ENCODE measurements around the gene SAE1.

The SAE1 gene

GRCh38 chr19:47111006-47111621 lies 19.5 kb upstream of the SAE1 start:
- Histone ChIP-seq H3K9me3 (ENCODE audit: control insufficient read depth, insufficient read depth, low read length) (no peaks in the 10 kb centered on the region), H3K9ac (ENCODE audit: low read depth, low read length) (peak overlapping the region; percentile 90), H3K4me1 (ENCODE audit: insufficient read depth, low read length) (peaks cover 46% of the 10 kb centered on the region), H3K36me3 (ENCODE audit: insufficient read depth, low read length) (peaks cover 7% of the 10 kb centered on the region; the same call in 1 of the 2 replicates)

DNA sequence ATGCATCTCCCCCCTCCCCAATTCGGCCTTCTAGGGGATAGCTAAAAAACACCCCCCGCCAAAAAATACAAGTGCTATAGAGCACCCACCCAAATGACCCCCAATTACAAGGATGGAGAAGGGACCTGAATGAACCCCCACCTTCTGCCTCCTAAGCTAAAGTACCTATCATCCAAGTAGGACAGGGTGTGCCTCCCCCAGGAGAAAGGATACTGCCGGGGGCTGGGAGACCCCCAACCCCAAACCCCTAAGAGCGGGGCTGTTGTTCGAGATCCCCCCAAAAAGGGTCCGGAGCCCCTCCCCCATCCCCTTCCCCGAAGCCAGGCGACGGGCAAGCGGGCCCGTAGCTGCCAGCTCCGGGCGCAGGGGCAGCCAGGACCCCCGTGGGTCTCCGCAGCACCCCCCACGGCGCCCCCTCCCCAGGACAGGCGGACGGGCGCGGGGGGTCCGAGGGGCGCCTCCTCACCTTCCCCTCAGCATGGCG lies 18.9 kb upstream of the SAE1 start:
- H3K9me3 ChIP-seq (ENCODE audit: control insufficient read depth, insufficient read depth, low read length) = no peaks in the 10 kb centered on the region
- peaks cover 7% of the 10 kb centered on the region; the same call in 1 of the 2 replicates for H3K36me3 ChIP-seq (ENCODE audit: insufficient read depth, low read length)
- H3K9ac ChIP-seq (ENCODE audit: low read depth, low read length) = peak overlapping the region; percentile 90
- H3K4me1 ChIP-seq (ENCODE audit: insufficient read depth, low read length) = peaks cover 41% of the 10 kb centered on the region

DNA sequence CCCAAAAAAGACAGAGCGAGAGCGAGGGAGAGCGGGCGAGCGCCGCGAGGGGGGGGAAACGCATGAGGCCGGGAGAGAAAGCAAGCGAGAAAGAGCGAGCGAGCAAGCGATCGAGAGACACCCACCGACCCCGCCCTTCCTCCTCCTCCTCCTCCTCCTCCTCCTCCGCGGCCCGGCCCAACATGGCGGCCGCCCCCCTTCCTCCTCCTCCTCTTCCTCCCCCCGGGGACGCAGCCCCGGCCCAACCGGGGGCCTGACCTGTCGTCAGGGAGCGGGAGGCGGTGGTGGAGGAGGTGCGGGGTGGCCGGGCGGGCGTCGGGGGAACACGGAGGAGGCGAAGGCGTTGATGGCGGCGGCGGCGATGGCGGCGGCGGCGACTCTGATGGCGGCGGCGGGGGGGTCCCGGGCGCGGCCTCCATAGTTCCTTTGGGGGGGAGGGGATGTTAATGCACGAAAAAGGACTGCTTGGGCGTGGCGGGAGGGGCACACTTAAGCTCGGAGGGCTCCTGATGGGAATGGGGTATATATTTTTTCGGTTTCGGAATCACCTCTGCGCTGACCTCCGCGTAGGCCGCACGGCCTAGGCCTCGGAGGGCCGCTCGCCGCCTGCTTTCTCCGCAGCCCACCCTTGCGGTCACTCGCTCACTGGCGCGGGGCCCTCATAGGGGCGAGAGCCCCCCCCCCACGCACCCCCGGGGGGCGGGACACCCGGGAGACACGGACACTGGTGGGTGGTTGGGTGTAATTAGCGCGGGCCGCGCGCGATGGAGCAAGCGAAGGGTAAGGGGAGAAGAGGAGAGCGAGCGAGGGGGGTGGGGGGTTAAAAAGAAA lies 18.3 kb upstream of the SAE1 start:
- Histone ChIP-seq H3K9me3 (ENCODE audit: control insufficient read depth, insufficient read depth, low read length) (no peaks in the 10 kb centered on the region), H3K36me3 (ENCODE audit: insufficient read depth, low read length) (peaks cover 7% of the 10 kb centered on the region; the same call in 1 of the 2 replicates), H3K9ac (ENCODE audit: low read depth, low read length) (peak overlapping the region; percentile 90), H3K4me1 (ENCODE audit: insufficient read depth, low read length) (peaks cover 34% of the 10 kb centered on the region)

GRCh38 chr19:47112997-47113849 lies 17.4 kb upstream of the SAE1 start, which contains the start of gene ZC3H4:
ZC3H4 (minus strand) TSS chr19:47113776; CDS start chr19:47112584, 1,192 bp downstream.
- Histone ChIP-seq H3K9me3 (ENCODE audit: control insufficient read depth, insufficient read depth, low read length) (no peaks in the 10 kb centered on the region), H3K9ac (ENCODE audit: low read depth, low read length) (peak within 1 kb of the TSS; percentile 90), H3K36me3 (ENCODE audit: insufficient read depth, low read length) (peaks cover 7% of the 10 kb centered on the region; the same call in 1 of the 2 replicates), H3K4me1 (ENCODE audit: insufficient read depth, low read length) (peaks cover 26% of the 10 kb centered on the region)

DNA sequence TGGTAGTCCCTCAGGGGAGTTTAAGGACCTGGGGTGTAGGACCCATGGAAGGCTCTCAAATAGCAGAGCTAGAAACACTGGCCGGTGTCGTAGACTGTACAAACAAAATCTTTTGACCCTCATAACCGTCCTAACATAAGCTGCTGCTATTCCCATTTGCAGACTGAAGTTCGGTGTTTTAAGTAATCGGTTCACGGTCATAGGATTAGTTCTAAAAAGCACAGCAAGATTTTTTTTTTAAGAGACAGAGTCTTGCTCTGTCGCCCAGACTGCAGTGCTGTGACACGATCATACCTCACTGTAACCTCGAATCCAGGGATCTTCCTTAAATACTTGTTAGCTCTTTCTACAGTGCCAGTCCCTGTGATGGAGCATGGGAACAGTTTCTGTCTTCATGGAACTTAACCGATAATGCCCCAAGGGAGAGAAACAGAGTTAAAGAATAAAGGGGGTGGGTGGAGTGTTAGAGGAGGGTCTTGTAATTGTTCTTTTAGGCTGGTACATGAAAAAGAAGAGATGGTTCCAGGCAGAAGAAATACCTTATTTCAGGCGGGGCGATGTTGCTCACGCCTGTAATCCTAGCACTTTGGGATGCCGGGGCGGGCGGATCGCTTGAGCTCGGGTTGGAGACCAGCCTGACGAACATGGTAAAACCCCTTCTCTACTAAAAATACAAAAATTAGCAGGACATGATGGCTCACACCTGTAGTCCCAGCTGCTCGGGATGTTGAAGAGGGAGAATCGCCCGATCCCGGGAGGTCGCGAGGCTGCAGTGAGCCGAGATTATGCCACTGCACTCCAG lies 16.6 kb upstream of the SAE1 start:
- peak overlapping the region; percentile 90 for H3K9ac ChIP-seq (ENCODE audit: low read depth, low read length)
- peaks cover 7% of the 10 kb centered on the region; the same call in 1 of the 2 replicates for H3K36me3 ChIP-seq (ENCODE audit: insufficient read depth, low read length)
- H3K4me1 ChIP-seq (ENCODE audit: insufficient read depth, low read length) = peaks cover 17% of the 10 kb centered on the region
- H3K9me3 ChIP-seq (ENCODE audit: control insufficient read depth, insufficient read depth, low read length) = no peaks in the 10 kb centered on the region

DNA sequence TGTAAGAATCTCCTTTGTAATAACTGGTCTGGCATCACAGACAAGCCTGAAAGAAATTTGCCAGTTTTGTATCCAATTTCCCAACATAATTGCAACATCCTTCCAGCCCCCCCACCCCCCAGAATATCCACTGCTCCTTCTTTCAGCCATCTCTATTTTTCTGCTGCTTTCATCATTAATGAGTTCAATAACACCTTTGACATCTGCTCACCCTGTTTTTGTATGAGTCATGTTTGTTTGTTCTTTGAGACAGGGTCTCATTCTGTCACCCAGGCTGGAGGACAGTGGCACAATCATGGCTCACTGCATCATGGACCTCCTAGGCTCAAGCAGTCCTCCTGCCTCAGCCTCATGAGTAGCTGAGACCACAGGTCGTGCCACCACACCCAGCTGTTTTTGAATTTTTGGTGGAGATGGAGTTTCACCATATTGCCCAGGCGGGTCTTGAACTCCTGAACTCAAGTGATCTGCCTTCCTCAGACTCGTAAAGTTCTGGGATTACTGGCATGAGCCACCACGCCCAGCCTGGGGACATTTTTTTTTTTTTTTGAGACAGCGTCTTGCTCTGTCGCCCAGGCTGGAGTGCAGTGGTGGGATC lies 10.1 kb upstream of the SAE1 start:
- peaks cover 4% of the 10 kb centered on the region for H3K4me1 ChIP-seq (ENCODE audit: insufficient read depth, low read length)
- H3K9me3 ChIP-seq (ENCODE audit: control insufficient read depth, insufficient read depth, low read length) = no peaks in the 10 kb centered on the region
- H3K36me3 ChIP-seq (ENCODE audit: insufficient read depth, low read length) = no peaks in the 10 kb centered on the region
- H3K9ac ChIP-seq (ENCODE audit: low read depth, low read length) = no peak overlapping the region

DNA sequence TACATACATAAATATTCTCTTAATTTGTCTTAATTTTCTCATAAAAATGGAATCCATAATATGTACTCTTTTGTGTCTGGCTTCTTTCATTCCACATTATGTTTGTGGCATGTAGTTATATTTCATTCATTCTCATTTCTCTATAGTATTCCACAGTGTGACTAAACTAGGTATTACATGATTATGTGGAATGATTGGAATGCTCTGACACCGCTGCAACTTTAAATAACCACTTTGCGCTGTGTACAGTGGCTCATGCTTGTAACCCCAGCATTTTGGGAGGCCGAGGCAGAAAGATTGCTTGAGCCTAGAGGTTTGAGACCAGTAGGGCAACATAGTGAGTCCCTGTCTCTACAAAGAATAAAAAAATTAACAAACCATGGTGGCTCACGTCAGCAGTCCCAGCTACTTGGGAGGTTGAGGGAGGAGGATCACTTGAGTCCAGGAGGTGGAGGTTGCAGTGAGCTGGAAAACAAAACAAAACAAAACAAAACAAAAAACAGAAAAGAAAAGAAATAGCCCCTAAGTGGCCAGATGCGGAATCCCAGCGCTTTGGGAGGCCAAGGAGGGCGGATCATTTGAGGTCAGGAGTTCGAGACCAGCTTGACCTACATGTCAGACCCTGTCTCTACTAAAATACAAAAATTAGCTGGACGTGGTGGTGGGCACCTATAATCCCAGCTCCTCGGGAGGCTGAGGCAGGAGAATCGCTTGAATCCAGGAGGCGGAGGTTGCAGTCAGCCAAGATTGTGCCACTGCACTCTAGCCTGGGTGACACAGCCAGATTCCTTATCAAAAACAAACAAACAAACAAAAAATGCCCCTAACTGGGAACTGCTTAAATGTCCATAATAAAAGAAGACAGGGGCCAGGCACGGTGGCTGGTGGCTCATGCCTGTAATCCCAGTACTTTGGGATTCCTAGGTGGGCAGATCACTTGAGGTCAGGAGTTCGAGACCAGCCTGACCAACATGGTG lies 8.0 kb upstream of the SAE1 start:
- Histone ChIP-seq H3K9me3 (ENCODE audit: control insufficient read depth, insufficient read depth, low read length) (no peaks in the 10 kb centered on the region), H3K9ac (ENCODE audit: low read depth, low read length) (no peak overlapping the region), H3K4me1 (ENCODE audit: insufficient read depth, low read length) (peaks cover 4% of the 10 kb centered on the region), H3K36me3 (ENCODE audit: insufficient read depth, low read length) (no peaks in the 10 kb centered on the region)

- H3K9me3 ChIP-seq (ENCODE audit: control insufficient read depth, insufficient read depth, low read length) = no peaks in the 10 kb centered on the region
- H3K9ac ChIP-seq (ENCODE audit: low read depth, low read length) = no peak overlapping the region
- H3K4me1 ChIP-seq (ENCODE audit: insufficient read depth, low read length) = peaks cover 4% of the 10 kb centered on the region
- no peaks in the 10 kb centered on the region for H3K36me3 ChIP-seq (ENCODE audit: insufficient read depth, low read length)
Measured at GRCh38 chr19:47123406-47123805, 7.2 kb upstream of the SAE1 start.

- H3K9ac ChIP-seq (ENCODE audit: low read depth, low read length) = peak overlapping the region; percentile 3; the same call in 1 of the 2 replicates
- no peaks in the 10 kb centered on the region for H3K36me3 ChIP-seq (ENCODE audit: insufficient read depth, low read length)
- H3K4me1 ChIP-seq (ENCODE audit: insufficient read depth, low read length) = peaks cover 4% of the 10 kb centered on the region
Measured at GRCh38 chr19:47124937-47125668, 5.5 kb upstream of the SAE1 start.

DNA sequence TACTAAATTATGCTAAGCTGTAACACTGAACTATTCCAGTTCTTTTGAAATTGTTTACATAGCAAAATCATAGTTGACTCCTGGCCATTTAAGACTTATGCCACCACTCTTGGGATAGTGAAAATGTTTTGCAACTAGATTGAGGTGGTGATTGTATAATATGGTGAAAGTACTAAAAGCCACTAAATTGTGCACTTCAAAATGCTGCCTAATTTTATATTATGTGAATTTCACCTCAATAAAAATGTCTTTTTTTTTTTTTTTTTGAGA lies 5.0 kb upstream of the SAE1 start:
- H3K4me1 ChIP-seq (ENCODE audit: insufficient read depth, low read length) = peaks cover 4% of the 10 kb centered on the region
- no peak overlapping the region for H3K9ac ChIP-seq (ENCODE audit: low read depth, low read length)
- no peaks in the 10 kb centered on the region for H3K9me3 ChIP-seq (ENCODE audit: control insufficient read depth, insufficient read depth, low read length)
- no peaks in the 10 kb centered on the region for H3K36me3 ChIP-seq (ENCODE audit: insufficient read depth, low read length)

More at GRCh38 chr19:47124937-47125668, 5.5 kb upstream of the SAE1 start:
- no peaks in the 10 kb centered on the region for H3K9me3 ChIP-seq (ENCODE audit: control insufficient read depth, insufficient read depth, low read length)

DNA sequence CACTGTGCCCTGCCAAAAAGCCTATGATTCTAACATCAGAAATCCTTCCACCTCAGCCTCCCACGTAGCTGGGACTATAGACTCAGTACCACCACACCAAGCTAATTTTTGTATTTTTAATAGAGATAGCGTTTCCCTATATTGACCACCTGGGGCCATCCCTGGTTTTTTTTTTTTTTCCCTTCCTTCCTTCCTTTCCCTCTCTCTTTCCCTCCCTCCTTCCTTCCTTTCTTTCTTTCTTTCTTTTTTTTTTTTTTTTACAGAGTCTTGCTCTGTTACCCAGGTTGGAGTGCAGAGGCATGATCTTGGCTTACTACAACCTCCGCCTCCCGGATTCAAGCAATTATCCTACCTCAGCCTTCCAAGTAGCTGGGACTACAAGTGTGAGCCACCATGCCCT lies 1.1 kb upstream of the SAE1 start:
- H3K9ac ChIP-seq (ENCODE audit: low read depth, low read length) = no peak overlapping the region
- peaks cover 18% of the 10 kb centered on the region for H3K4me1 ChIP-seq (ENCODE audit: insufficient read depth, low read length)
- H3K9me3 ChIP-seq (ENCODE audit: control insufficient read depth, insufficient read depth, low read length) = no peaks in the 10 kb centered on the region
- H3K36me3 ChIP-seq (ENCODE audit: insufficient read depth, low read length) = peaks cover 13% of the 10 kb centered on the region

GRCh38 chr19:47130120-47130588 lies 481 bp upstream of the SAE1 start:
- H3K9me3 ChIP-seq (ENCODE audit: control insufficient read depth, insufficient read depth, low read length) = no peaks in the 10 kb centered on the region

More at GRCh38 chr19:47130120-47130588, 481 bp upstream of the SAE1 start:
- peak overlapping the region; percentile 10; the same call in 1 of the 2 replicates for H3K9ac ChIP-seq (ENCODE audit: low read depth, low read length)
- peaks cover 13% of the 10 kb centered on the region for H3K36me3 ChIP-seq (ENCODE audit: insufficient read depth, low read length)
- H3K4me1 ChIP-seq (ENCODE audit: insufficient read depth, low read length) = peaks cover 15% of the 10 kb centered on the region
